Ascending aorta (tissue), 2 donors: ENCODE results near the gene NT5DC1. TPM values are rescaled to one million over a fixed set of nuclear protein-coding genes. Genes with fewer than 3 reads are reported as not detected.

Experiments
- DNase-seq, 2 donors: peaks; one replicate each; pipeline ENCODE4 v3.0.0-alpha.2; 2019; ENCODE audit warnings: low spot score in 2 of 2
- H3K27ac ChIP-seq, 2 donors: fragments of 200-600 bp; sonication (generic); one replicate each; pipeline ENCODE4 v1.5.1; 2016 to 2017; ENCODE audit warnings: mild to moderate bottlenecking in 1 of 2
- H3K27me3 ChIP-seq: fragments of 200-600 bp; sonication (generic); one replicate; pipeline ENCODE4 v1.5.1; 2017
- H3K36me3 ChIP-seq, 2 donors: fragments of 200-600 bp; sonication (generic); one replicate each; pipeline ENCODE4 v1.5.1; 2016
- H3K4me1 ChIP-seq, 2 donors: fragments of 200-600 bp; sonication (generic); one replicate each; pipeline ENCODE4 v1.5.1; 2016 to 2017; ENCODE audit warnings: mild to moderate bottlenecking in 1 of 2
- H3K4me3 ChIP-seq, 2 donors: fragments of 200-600 bp; sonication (generic); one replicate each; pipeline ENCODE4 v1.5.1; 2016 to 2017; ENCODE audit warnings: mild to moderate bottlenecking in 1 of 2
- H3K9me3 ChIP-seq, 2 donors: fragments of 200-600 bp; sonication (generic); one replicate each; pipeline ENCODE4 v1.5.1; 2016
- intact Hi-C: fragments of 100-400 bp; cut with DNase I; formaldehyde crosslinking; loops from one replicate; pipeline ENCODE4 v1.15.1; 2023
- total RNA-seq: library from RNA; depleted of rRNA; stranded (reverse); fragments of >200 nt; gene quantifications from one replicate; pipeline ENCODE4 v1.1.0, GENCODE V29; 2016
- TF ChIP-seq, protein P1 (sequence below), 3 experiments: fragments of 200-600 bp in 2 of 3; fragments of 450-650 bp in 1 of 3; sonication (generic) in 2 of 3; IDR thresholded peaks; one replicate each; pipeline ENCODE4 v1.5.1; 2016 to 2019; ENCODE audit warnings: antibody characterized with exemption in 3 of 3, mild to moderate bottlenecking in 1 of 3, moderate library complexity in 1 of 3

NT5DC1 gene
- 4.6 TPM for total RNA-seq

GRCh38 chr6:116100419-116101301, at the start of gene NT5DC1:
Gene NT5DC1 (plus strand): TSS chr6:116100853. CDS start chr6:116100931, 78 bp downstream.
- intact Hi-C loops = loop anchor here (2.0 to 10.0 kb wide), 2 partner anchors 152 to 166 kb away; no protein-coding TSS in a partner anchor
- peak within 1 kb of the TSS; percentile 84 to 85 for H3K4me3 ChIP-seq
- TF ChIP-seq, protein P1, sequence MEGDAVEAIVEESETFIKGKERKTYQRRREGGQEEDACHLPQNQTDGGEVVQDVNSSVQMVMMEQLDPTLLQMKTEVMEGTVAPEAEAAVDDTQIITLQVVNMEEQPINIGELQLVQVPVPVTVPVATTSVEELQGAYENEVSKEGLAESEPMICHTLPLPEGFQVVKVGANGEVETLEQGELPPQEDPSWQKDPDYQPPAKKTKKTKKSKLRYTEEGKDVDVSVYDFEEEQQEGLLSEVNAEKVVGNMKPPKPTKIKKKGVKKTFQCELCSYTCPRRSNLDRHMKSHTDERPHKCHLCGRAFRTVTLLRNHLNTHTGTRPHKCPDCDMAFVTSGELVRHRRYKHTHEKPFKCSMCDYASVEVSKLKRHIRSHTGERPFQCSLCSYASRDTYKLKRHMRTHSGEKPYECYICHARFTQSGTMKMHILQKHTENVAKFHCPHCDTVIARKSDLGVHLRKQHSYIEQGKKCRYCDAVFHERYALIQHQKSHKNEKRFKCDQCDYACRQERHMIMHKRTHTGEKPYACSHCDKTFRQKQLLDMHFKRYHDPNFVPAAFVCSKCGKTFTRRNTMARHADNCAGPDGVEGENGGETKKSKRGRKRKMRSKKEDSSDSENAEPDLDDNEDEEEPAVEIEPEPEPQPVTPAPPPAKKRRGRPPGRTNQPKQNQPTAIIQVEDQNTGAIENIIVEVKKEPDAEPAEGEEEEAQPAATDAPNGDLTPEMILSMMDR (IDR thresholded peaks at IDR 0.05) = peak in 2 of 3 experiments; percentile 34 to 47
- peak within 1 kb of the TSS; percentile 94 to 98 for H3K27ac ChIP-seq
- no peaks in the 10 kb centered on the region for H3K27me3 ChIP-seq
- peak; percentile 58 to 91 for DNase-seq
- no peaks in the 10 kb centered on the region for H3K36me3 ChIP-seq
- peaks cover 0 to 6% of the 10 kb centered on the region in 2 donors for H3K9me3 ChIP-seq
- H3K4me1 ChIP-seq = peaks cover 9 to 33% of the 10 kb centered on the region in 2 donors

DNA sequence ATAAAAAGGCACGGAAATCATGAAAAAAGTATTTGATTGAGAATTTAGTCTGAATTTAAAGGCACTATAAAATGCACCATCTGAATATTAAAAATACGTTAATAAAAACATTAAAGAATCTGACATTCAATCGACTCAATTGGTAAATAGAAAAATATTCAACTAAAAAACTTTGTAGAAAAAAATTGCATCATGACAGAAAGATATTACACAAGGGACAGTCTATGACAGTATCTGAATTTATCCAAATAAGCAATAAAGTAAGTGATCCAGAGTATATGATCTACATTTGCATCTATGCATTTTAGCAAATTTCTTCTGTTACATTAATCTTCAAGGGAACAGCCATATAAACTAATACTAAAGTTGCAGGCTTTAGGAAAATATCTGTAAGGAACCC, 49.4 kb upstream of the NT5DC1 start:
- Histone ChIP-seq H3K4me3 (no peak overlapping the region), H3K27me3 (no peaks in the 10 kb centered on the region), H3K27ac (no peak overlapping the region), H3K9me3 (no peaks in the 10 kb centered on the region), H3K4me1 (no peaks in the 10 kb centered on the region), H3K36me3 (no peaks in the 10 kb centered on the region)
- intact Hi-C loops = no loop called here
- no peak for DNase-seq
- TF ChIP-seq, protein P1 (IDR thresholded peaks at IDR 0.05) = no peak

- no peak for DNase-seq
- H3K9me3 ChIP-seq = no peaks in the 10 kb centered on the region
- no peaks in the 10 kb centered on the region for H3K27me3 ChIP-seq
- no peak overlapping the region for H3K27ac ChIP-seq
- H3K36me3 ChIP-seq = no peaks in the 10 kb centered on the region
- TF ChIP-seq, protein P1 (IDR thresholded peaks at IDR 0.05) = no peak
- peak overlapping the region in 1 of 2 donors; percentile 85 for H3K4me3 ChIP-seq
- intact Hi-C loops = no loop called here
- no peaks in the 10 kb centered on the region for H3K4me1 ChIP-seq
These were observed 45.1 kb upstream of the NT5DC1 start for GRCh38 chr6:116055513-116055912.

GRCh38 chr6:116057766-116058165, 42.9 kb upstream of the NT5DC1 start:
- Histone ChIP-seq H3K27me3 (no peaks in the 10 kb centered on the region), H3K9me3 (no peaks in the 10 kb centered on the region), H3K4me1 (peaks cover 0 to 9% of the 10 kb centered on the region in 2 donors), H3K36me3 (no peaks in the 10 kb centered on the region), H3K4me3 (peak overlapping the region; percentile 7 to 85), H3K27ac (no peak overlapping the region)
- TF ChIP-seq, protein P1 (IDR thresholded peaks at IDR 0.05) = no peak
- DNase-seq = no peak
- intact Hi-C loops = no loop called here

GRCh38 chr6:116059713-116060571, 40.7 kb upstream of the NT5DC1 start:
- Histone ChIP-seq H3K36me3 (no peaks in the 10 kb centered on the region), H3K4me3 (peak overlapping the region; percentile 50 to 85), H3K9me3 (no peaks in the 10 kb centered on the region), H3K4me1 (peaks cover 0 to 9% of the 10 kb centered on the region in 2 donors), H3K27ac (peak overlapping the region; percentile 84 to 85), H3K27me3 (no peaks in the 10 kb centered on the region)
- DNase-seq = no peak
- TF ChIP-seq, protein P1 (IDR thresholded peaks at IDR 0.05) = no peak
- intact Hi-C loops = loop anchor here (2.0 kb wide), 2 partner anchors 29 to 49 kb away; no protein-coding TSS in a partner anchor
